HG02759 (cell line): ENCODE data around the gene CSTPP1.
A peak's percentile ranks its signal among the peaks of the same experiment; 100 is the strongest.

ENCODE experiments used
- ATAC-seq: cut with Tn5 transposase; IDR thresholded peaks from one replicate; pipeline ENCODE4 v1.9.1; 2021; ENCODE audit warnings: mild to moderate bottlenecking, moderate library complexity; ENCODE audit not compliant: unreplicated experiment

CSTPP1 gene

GRCh38 chr11:47176328-47177228 lies 240.0 kb downstream of the CSTPP1 start, which contains the start of gene ARFGAP2:
TSS of gene ARFGAP2 (minus strand) at chr11:47176879. CDS start at chr11:47176853, 26 bp downstream.
- peak; percentile 94 for ATAC-seq

DNA sequence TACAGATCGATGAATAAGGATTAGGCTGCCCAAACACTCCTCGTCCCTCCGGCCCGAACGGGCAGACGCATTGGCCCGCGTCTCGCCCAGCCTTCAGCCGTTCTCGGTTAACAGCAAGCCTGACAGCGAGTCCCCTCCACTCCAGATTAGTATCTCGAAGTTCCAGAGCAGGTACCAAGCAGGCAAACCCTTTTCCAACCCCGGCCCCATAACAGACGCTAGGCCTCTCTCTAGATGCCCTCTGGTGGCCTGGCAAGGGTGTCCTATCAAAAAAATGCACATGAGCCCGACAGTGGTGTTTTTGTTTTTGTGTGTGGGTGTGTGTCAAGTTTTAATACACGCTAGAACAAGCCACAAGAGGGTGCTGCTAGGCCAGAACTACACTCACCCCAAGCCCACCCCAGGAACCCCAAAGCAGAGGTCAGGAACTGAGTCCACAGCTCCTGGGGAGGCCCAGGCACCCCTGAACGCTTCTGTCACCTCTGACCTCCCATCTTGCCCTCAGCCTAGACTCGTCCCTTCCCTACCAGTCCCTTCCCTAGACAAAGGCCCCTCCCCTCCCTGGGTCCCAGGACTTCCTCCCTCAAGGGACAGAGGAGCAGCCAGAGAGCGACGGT lies 240.8 kb downstream of the CSTPP1 start:
- ATAC-seq = peak; percentile 46

DNA sequence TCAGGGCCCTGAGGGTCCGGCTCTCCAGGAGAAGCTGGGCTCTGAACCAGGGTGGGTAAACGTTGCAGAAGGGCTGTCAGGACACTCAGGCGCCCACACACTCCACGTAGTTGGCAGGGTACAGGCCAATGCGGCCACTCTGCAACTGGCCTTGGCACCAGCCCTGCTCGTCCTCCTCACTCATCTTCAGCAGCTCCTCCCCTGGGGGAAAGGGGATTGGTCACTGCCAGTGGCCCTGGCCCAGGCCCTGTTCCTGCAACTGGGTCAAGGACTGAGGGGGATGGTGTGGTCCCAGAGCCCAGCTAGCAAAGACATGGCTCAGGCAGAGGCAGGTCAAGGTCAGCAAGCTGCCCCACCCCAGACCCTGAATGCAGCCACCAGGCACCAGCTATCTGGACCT lies 241.3 kb downstream of the CSTPP1 start:
- no peak for ATAC-seq

GRCh38 chr11:47178316-47178715 lies 241.8 kb downstream of the CSTPP1 start:
- no peak for ATAC-seq

GRCh38 chr11:47178737-47179654 lies 242.4 kb downstream of the CSTPP1 start:
- no peak for ATAC-seq

DNA sequence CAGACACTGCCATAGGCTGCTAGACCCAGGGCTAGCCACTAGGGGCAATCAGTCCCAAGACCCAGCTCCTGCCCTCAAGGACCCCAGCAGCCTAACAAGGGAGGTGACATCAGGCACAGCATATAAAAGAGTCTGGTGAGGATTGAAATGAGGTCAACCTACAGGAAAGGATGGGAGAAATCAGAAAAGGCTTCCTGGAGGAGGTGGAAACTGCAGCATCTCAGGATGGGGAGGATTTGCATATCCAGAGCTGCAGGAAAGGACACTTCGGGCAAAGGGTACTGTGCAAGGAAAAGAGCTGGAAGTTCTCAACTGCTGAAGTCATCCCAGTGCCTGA lies 243.1 kb downstream of the CSTPP1 start:
- ATAC-seq = no peak

GRCh38 chr11:47180006-47180787 lies 243.6 kb downstream of the CSTPP1 start:
- no peak for ATAC-seq

- ATAC-seq = no peak
These were observed 244.7 kb downstream of the CSTPP1 start for GRCh38 chr11:47181271-47181670.

DNA sequence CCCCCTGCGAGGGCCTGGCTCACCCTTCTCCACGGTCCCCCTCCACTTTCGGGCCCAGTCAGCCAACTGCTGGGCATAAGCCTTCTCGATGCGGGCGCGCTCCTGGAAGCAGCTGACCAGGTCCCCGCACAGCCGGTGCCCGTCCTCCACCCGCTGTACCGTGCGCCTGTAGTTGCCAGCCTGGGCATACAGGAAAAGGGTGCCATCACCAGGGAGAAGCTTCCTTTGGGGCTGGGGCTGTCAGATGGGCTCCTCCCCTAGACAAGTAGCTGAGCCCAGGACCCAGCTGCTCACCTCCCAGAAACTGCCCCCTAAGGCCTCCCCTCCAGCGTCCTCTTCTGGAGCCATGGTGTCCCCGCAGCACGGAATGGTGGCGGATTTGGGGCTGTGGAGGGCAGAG lies 245.8 kb downstream of the CSTPP1 start:
- no peak for ATAC-seq

- no peak for ATAC-seq
These were observed 246.7 kb downstream of the CSTPP1 start for GRCh38 chr11:47183031-47183856.

- no peak for ATAC-seq
These were observed 247.4 kb downstream of the CSTPP1 start for GRCh38 chr11:47183969-47184368.

DNA sequence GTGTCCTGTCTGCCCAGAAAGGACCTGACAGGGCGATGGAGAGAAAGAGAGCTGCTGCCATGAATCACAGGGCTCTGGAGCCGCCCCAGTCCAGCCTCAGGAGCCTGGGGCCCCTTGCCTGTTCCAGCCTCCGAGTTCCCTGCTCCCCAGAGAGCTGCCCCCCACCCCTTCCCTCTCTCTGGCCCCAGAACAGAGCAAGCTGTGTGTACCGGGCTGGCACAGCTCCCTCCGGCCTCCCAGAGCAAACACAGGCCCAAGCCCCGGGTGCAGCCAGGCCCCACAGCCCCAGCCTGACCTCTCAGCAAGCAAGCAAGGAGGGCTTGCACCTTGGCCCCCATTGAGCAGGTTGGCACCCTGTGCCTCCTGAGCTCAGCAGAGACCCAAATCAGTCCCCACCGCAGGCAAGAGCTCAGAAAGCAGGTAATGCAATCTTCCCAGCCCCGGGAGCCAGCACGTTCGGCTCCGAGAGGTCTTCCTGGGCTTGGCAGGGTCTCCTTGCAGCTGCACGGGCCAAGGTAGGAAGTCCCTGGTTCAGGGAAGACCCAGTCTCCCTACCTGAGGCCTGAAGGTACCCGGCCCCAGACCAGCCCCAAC lies 248.2 kb downstream of the CSTPP1 start:
- no peak for ATAC-seq

DNA sequence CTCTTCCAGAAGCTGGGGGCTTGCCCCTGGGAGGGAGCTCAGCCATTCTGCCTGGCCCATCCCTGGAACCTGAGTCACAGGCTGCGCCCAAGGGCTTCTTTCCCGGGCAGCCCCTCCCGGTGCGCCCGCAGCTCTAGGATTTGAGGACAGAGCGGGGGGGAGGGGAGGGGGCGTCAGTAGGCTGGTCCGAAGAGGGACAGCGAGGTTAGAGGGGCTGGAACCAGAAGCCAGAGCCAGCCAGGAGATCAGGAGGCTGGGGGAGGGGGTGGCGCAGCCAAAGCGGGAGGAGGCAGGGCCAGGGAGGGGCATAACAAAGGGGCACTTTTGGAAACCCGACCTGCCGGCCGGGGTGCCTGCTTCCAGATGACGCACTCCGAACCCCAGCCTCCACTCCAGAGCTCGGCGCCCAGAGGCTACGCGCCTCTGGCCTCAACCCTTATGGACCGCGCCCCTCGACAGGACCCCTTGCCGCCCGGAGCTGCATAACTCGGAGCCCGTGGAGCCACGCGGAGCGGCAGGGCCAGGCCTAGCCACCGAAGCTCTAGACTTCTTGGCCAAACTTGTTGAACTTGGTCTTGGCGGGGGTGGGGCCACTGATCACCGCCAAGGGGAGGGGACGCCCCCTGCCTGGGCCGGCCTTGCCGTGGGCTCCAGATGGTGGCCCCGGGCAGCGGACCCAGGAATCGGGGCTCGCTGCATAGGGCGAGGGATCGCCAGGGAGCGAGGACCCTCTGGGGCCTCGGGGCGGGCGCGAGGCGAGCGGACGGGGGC lies 248.9 kb downstream of the CSTPP1 start:
- ATAC-seq = peak; percentile 22

- peak; percentile 68 for ATAC-seq
These were observed 249.6 kb downstream of the CSTPP1 start, which contains the start of gene PACSIN3 for GRCh38 chr11:47186076-47186699. TSS of gene PACSIN3 (minus strand) at chr11:47186434. CDS start at chr11:47182727, 3,707 bp downstream.

DNA sequence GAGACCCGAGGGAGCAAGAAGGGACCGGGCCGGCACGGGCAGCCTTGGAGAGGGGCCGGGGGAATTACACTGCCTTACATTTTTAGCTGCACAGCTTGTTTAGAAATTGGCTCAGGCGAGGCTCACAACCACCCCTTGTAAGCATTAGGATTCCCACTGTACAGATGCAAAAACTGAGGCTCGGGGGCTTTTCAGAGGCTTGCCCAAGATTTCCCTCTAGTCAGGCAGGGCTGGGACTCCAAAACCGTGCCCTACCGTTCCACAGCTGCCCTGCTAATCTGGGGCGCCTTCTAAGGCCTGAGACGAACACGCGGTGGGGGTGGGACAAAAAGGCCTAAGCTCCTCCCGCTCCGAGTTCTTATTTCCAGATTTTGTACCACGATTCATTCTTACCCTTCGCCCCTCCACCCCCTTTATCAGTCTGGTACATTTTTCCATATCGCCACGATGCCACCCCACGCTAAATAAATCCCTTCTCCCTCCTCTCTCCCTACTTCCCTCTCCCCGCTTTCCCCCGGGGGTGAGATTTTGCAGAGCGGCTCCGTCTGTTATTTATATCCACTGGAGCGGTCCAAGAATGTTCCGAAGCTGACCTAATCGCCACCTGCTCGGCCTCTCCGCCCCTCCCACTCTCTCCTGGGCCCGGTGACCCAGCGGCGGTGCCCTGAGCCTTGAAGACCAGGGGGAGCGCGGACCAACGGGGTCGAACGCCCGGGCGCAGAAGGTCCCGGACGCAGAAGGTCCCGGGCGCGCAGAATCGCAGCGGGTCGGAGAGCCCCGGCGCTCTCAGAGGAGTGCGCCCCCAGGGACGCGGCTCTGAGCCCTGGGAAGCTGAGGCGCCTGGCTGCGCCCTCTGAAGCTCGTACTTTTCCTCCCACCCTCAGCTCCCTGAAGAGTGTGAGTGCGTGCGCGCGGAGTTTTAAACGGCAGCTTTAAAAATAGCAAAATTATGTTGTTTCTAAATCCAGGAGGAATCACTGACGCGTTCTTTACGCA lies 250.4 kb downstream of the CSTPP1 start:
- peak; percentile 30 for ATAC-seq

DNA sequence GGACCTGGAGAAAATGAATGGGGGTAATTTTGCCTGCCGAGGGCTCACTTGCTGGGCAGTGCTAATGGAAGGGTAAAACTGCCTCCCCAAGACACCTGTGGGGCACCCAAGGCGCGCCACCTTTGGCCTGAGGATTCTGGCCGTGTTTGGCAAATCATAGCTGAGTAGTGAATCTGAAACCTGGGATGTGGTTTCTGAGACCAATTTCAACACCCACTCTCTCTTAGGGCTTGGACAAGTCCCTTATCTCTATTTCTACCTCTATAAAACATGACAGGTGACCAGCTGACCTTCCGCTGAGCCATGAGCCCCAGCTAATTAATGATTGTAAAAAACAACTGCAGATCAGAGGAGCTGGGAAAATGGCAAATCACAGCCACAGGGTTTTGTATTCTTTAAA lies 251.2 kb downstream of the CSTPP1 start:
- ATAC-seq = no peak

DNA sequence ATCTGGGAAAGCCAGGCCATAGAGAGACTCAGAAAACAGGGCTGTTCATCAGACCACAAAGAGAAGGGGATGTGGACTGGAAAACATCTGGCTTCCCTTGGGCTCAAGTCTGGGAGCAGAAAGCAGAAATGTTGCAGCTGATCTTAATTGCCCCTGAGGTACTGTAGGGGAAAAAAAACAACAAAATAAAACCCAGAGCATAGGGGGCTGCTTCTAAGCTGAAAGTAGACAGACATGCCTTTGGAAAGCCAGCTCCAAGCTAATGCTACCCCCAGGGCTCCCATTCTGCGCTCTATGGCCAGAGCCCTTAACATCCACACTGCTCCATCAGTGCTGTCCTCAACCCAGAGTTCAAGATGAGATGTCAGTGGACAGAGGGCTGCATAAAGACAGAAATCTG lies 251.7 kb downstream of the CSTPP1 start:
- ATAC-seq = no peak
